H9 (cell line): ENCODE results near the gene TMEM234. TPM values are rescaled to one million over a fixed set of nuclear protein-coding genes. Genes with fewer than 3 reads are reported as not detected.
A peak's percentile ranks its signal among the peaks of the same experiment; 100 is the strongest.

ENCODE experiments used
- DNase-seq: peaks from one replicate; pipeline ENCODE4 v3.0.0-alpha.2; 2017
- H2AFZ ChIP-seq: one replicate; pipeline ENCODE4 v1.6.1; 2013; ENCODE audit warnings: mild to moderate bottlenecking, low read length, control low read depth, moderate library complexity
- H2AK5ac ChIP-seq: 2 replicates; pipeline ENCODE4 v1.6.1; 2013; ENCODE audit warnings: low read length, control low read depth, mixed read lengths; ENCODE audit not compliant: insufficient read length
- H2BK120ac ChIP-seq: one replicate; pipeline ENCODE4 v1.6.1; 2013; ENCODE audit warnings: low read depth, mild to moderate bottlenecking, low read length, control low read depth, inconsistent platforms; ENCODE audit not compliant: poor library complexity, severe bottlenecking
- H2BK12ac ChIP-seq: 2 replicates; pipeline ENCODE4 v1.6.1; 2013; ENCODE audit warnings: low read length, control low read depth, mixed read lengths, low read depth; ENCODE audit not compliant: insufficient read length
- H2BK15ac ChIP-seq: 2 replicates; pipeline ENCODE4 v1.6.1; 2013; ENCODE audit warnings: low read depth, low read length, control low read depth
- H2BK20ac ChIP-seq: one replicate; pipeline ENCODE4 v1.6.1; 2013; ENCODE audit warnings: low read depth, mild to moderate bottlenecking, low read length, control low read depth, inconsistent platforms; ENCODE audit not compliant: poor library complexity, severe bottlenecking
- H2BK5ac ChIP-seq: 2 replicates; pipeline ENCODE4 v1.6.1; 2013; ENCODE audit warnings: low read length, control low read depth, mixed read lengths; ENCODE audit not compliant: insufficient read length
- H3K14ac ChIP-seq: 2 replicates; pipeline ENCODE4 v1.6.1; 2013; ENCODE audit warnings: low read length, control low read depth; ENCODE audit not compliant: insufficient read depth
- H3K18ac ChIP-seq: 2 replicates; pipeline ENCODE4 v1.6.1; 2013; ENCODE audit warnings: low read depth, mild to moderate bottlenecking, mixed read lengths, low read length, control low read depth; ENCODE audit not compliant: insufficient read length
- H3K23ac ChIP-seq: 2 replicates; pipeline ENCODE4 v1.6.1; 2013; ENCODE audit warnings: low read length, control low read depth, mixed read lengths, low read depth; ENCODE audit not compliant: insufficient read length
- H3K23me2 ChIP-seq: 2 replicates; pipeline ENCODE4 v1.6.1; 2013; ENCODE audit warnings: low read depth, mild to moderate bottlenecking, mixed read lengths, low read length, control low read depth; ENCODE audit not compliant: insufficient read length, poor library complexity, severe bottlenecking
- H3K27ac ChIP-seq: 2 replicates; pipeline ENCODE4 v1.5.1; 2013; ENCODE audit warnings: low read length, control low read depth, mixed read lengths, low read depth; ENCODE audit not compliant: insufficient read length
- H3K27me3 ChIP-seq: 2 replicates; pipeline ENCODE4 v1.6.1; 2013; ENCODE audit warnings: low read length, control low read depth, inconsistent platforms; ENCODE audit not compliant: insufficient read depth
- H3K4ac ChIP-seq: 2 replicates; pipeline ENCODE4 v1.6.1; 2013; ENCODE audit warnings: low read depth, mild to moderate bottlenecking, control low read depth, inconsistent platforms, low read length, moderate library complexity
- H3K4me1 ChIP-seq: 2 replicates; pipeline ENCODE4 v1.6.1; 2013; ENCODE audit warnings: low read length, control low read depth, inconsistent platforms; ENCODE audit not compliant: insufficient read depth
- H3K4me2 ChIP-seq: 2 replicates; pipeline ENCODE4 v1.6.1; 2013; ENCODE audit warnings: low read length, control low read depth, mixed read lengths; ENCODE audit not compliant: insufficient read length, insufficient read depth
- H3K56ac ChIP-seq: 2 replicates; pipeline ENCODE4 v1.6.1; 2013; ENCODE audit warnings: low read depth, mild to moderate bottlenecking, mixed read lengths, low read length, control low read depth; ENCODE audit not compliant: insufficient read length
- H3K79me1 ChIP-seq: 2 replicates; pipeline ENCODE4 v1.6.1; 2013; ENCODE audit warnings: low read depth, mild to moderate bottlenecking, moderate library complexity, low read length, control low read depth, inconsistent platforms; ENCODE audit not compliant: insufficient read depth, poor library complexity, severe bottlenecking
- H3K79me2 ChIP-seq: 2 replicates; pipeline ENCODE4 v1.6.1; 2013; ENCODE audit warnings: low read length, control low read depth, inconsistent platforms; ENCODE audit not compliant: insufficient read depth
- H3K9ac ChIP-seq: 2 replicates; pipeline ENCODE4 v1.6.1; 2013; ENCODE audit warnings: low read length, control low read depth, mixed read lengths; ENCODE audit not compliant: insufficient read length; ENCODE audit errors: extremely low read depth
- H3K9me3 ChIP-seq: one replicate; pipeline ENCODE4 v1.6.1; 2013; ENCODE audit warnings: low read depth, low read length, inconsistent platforms; ENCODE audit not compliant: control insufficient read depth
- H3T11ph ChIP-seq: one replicate; pipeline ENCODE4 v1.6.1; 2013; ENCODE audit warnings: mild to moderate bottlenecking, low read length, control low read depth, inconsistent platforms
- H4K20me1 ChIP-seq: one replicate; pipeline ENCODE4 v1.6.1; 2013; ENCODE audit not compliant: control insufficient read depth, insufficient read length, insufficient read depth
- H4K5ac ChIP-seq: 2 replicates; pipeline ENCODE4 v1.6.1; 2013; ENCODE audit warnings: low read depth, mild to moderate bottlenecking, mixed read lengths, low read length, control low read depth; ENCODE audit not compliant: insufficient read length
- H4K8ac ChIP-seq: replicated peaks from 2 replicates; pipeline ENCODE4 v1.6.1; 2013; ENCODE audit warnings: low read length, control low read depth, mixed read lengths, low read depth; ENCODE audit not compliant: insufficient read length
- H4K91ac ChIP-seq: 2 replicates; pipeline ENCODE4 v1.6.1; 2013; ENCODE audit warnings: low read depth, mild to moderate bottlenecking, moderate library complexity, mixed read lengths, low read length, control low read depth; ENCODE audit not compliant: insufficient read length
- H3K27ac Mint-ChIP-seq, 3 experiments: 2 replicates in 2 of 3; 3 replicates in 1 of 3; pipeline ENCODE4 v1.8.0; 2020 to 2021; ENCODE audit warnings: mixed read lengths in 3 of 3, mild to moderate bottlenecking in 1 of 3, moderate library complexity in 1 of 3
- H3K27me3 Mint-ChIP-seq: 2 replicates; pipeline ENCODE4 v1.8.0; 2021; ENCODE audit warnings: low read depth, mild to moderate bottlenecking, moderate library complexity, mixed read lengths
- H3K36me3 Mint-ChIP-seq, 3 experiments: 2 replicates in 2 of 3; 3 replicates in 1 of 3; pipeline ENCODE4 v1.8.0; 2020 to 2021; ENCODE audit warnings: low read depth in 3 of 3, mixed read lengths in 3 of 3; ENCODE audit not compliant: insufficient read depth in 1 of 3
- H3K4me1 Mint-ChIP-seq, 2 experiments: 2 replicates each; pipeline ENCODE4 v1.8.0; 2020; ENCODE audit warnings: mixed read lengths in 2 of 2
- H3K4me3 Mint-ChIP-seq, 2 experiments: 2 replicates in 1 of 2; 3 replicates in 1 of 2; pipeline ENCODE4 v1.8.0; 2020 to 2021; ENCODE audit warnings: mild to moderate bottlenecking in 2 of 2, mixed read lengths in 2 of 2, moderate library complexity in 1 of 2
- H3K9me3 Mint-ChIP-seq, 2 experiments: 2 replicates in 1 of 2; 3 replicates in 1 of 2; pipeline ENCODE4 v1.8.0; 2020; ENCODE audit warnings: mild to moderate bottlenecking in 2 of 2, mixed read lengths in 2 of 2, moderate library complexity in 1 of 2
- WGBS: extraction: QIAGEN DNeasy Blood & Tissue Kit; methylation state at CpG from one replicate; pipeline ENCODE4 v1.1.7; 2013; ENCODE audit warnings: missing lambda C conversion rate, low lambda C conversion rate, mixed read lengths; ENCODE audit not compliant: insufficient read length; ENCODE audit errors: extremely low coverage; 5-methylcytosine and 5-hydroxymethylcytosine counted together
- total RNA-seq: library from RNA; stranded (reverse); gene quantifications from 2 replicates; pipeline ENCODE4 v1.2.1, GENCODE V29; 2021
- TF ChIP-seq, protein P1 (sequence below): fragments of 200-600 bp; sonication (generic); conservative IDR thresholded peaks from 3 replicates; pipeline ENCODE4 v1.8.0; 2021; ENCODE audit warnings: antibody characterized with exemption, mild to moderate bottlenecking

TMEM234 gene
- total RNA-seq, 1 experiment from 2014 or later, result 19.7 TPM

DNA sequence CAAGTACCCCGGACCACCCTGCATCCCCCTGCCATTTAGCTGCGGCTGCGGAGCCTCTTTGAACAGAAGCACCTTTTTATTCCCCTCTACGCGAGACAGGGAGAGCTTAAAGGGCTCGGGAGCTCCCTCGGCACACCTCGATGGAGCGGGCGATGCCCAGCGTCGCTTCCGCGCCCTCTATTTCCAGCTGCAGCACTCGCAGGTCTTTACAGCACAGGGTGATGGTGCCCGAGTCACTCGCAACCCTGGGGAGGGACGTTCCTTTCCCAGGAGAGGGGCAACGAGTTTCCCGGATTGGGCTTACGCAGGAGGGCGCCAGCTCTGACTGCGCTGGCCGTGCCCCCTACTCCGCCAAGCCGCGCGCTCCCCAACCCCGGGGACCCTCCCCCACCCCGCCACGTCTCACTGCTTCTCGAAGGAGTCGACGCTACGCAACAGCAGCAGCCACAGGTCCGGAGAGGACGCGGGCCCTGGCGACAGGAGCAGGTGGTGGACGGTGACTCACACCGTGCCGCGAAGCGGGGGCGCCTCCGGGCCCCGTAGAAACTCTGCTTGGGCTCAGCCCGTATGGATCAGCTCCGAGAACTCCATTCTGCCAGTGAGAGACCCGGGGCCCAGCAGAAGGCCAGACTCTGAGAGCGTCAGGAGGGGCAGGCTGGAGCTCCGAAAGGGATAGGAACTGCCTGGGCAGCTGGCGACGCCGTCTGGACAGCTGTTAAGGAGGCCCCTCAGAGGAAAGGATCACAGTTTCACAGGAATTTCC lies 19.0 kb upstream of the TMEM234 start:
- Histone ChIP-seq H2AK5ac (no peak overlapping the region), H3K56ac (no peak overlapping the region), H2BK15ac (no peak overlapping the region), H3K27me3 (no peaks in the 10 kb centered on the region), H3K4ac (no peak overlapping the region), H2BK5ac (no peak overlapping the region), H3K23me2 (peaks cover 17% of the 10 kb centered on the region), H2AFZ (no peak overlapping the region), H3K79me2 (no peaks in the 10 kb centered on the region), H4K91ac (no peak overlapping the region), H3K79me1 (no peaks in the 10 kb centered on the region), H4K8ac (no peak overlapping the region), H3K9me3 (no peaks in the 10 kb centered on the region), H2BK120ac (no peak overlapping the region), H3K23ac (no peak overlapping the region), H2BK12ac (no peak overlapping the region), H4K5ac (no peak overlapping the region), H3K9ac (peak overlapping the region; percentile 31), H3K14ac (peak overlapping the region; percentile 57; the same call in 1 of the 2 replicates), H3T11ph (no peak overlapping the region), H3K4me1 (no peaks in the 10 kb centered on the region; the same call in 1 of the 2 replicates), H4K20me1 (no peaks in the 10 kb centered on the region), H2BK20ac (no peak overlapping the region), H3K18ac (no peak overlapping the region), H3K4me2 (peak overlapping the region; percentile 75), H3K27ac (no peak overlapping the region)
- H3K4me3 Mint-ChIP-seq, result peak overlapping the region; percentile 82 to 92
- H3K36me3 Mint-ChIP-seq, result peaks cover 0 to under 1% (median 0%) of the 10 kb centered on the region in 3 experiments; a peak in 1 of 7 replicates
- no CpG with 5 or more reads among the region's 55 CpGs for WGBS
- DNase-seq, result peak; percentile 76
- no peaks in the 10 kb centered on the region for H3K9me3 Mint-ChIP-seq
- TF ChIP-seq, protein P1, sequence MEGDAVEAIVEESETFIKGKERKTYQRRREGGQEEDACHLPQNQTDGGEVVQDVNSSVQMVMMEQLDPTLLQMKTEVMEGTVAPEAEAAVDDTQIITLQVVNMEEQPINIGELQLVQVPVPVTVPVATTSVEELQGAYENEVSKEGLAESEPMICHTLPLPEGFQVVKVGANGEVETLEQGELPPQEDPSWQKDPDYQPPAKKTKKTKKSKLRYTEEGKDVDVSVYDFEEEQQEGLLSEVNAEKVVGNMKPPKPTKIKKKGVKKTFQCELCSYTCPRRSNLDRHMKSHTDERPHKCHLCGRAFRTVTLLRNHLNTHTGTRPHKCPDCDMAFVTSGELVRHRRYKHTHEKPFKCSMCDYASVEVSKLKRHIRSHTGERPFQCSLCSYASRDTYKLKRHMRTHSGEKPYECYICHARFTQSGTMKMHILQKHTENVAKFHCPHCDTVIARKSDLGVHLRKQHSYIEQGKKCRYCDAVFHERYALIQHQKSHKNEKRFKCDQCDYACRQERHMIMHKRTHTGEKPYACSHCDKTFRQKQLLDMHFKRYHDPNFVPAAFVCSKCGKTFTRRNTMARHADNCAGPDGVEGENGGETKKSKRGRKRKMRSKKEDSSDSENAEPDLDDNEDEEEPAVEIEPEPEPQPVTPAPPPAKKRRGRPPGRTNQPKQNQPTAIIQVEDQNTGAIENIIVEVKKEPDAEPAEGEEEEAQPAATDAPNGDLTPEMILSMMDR, result no peak
- H3K27ac Mint-ChIP-seq, result peak overlapping the region; percentile 24 to 89 (median 88); a peak in 3 of 7 replicates
- H3K27me3 Mint-ChIP-seq, result peaks cover 4% of the 10 kb centered on the region
- H3K4me1 Mint-ChIP-seq, result peaks cover 21 to 23% of the 10 kb centered on the region in 2 experiments
